ENCODE measurements around the gene EOLA2. TPM values are rescaled to one million over a fixed set of nuclear protein-coding genes. Genes with fewer than 3 reads are reported as not detected.

The EOLA2 gene
- total RNA-seq, 1 experiment from 2014 or later, result 27.8 TPM

GRCh38 chrX:149916745-149917392, 21.4 kb downstream of the EOLA2 start:
- TF ChIP-seq EZH2 (IDR thresholded peaks at IDR 0.05; ENCODE audit: borderline replicate concordance, low read depth, low read length, poor library complexity, severe bottlenecking), result no peak
- no peak for TF ChIP-seq CTCF (conservative IDR thresholded peaks at IDR 0.05; ENCODE audit: low read depth, low read length)
- intact Hi-C loops (cut with micrococcal nuclease; ENCODE audit: unreplicated experiment), result no loop called here
- no peak for DNase-seq (ENCODE audit: low spot score)
- no peaks in the 10 kb centered on the region for H3K27me3 ChIP-seq (replicated peaks; ENCODE audit: insufficient read depth, low read depth, low read length, poor library complexity)
- no TSS peak for BruUV-seq (replicated peaks)
- no peaks in the 10 kb centered on the region for H3K36me3 ChIP-seq (ENCODE audit: insufficient read depth, low read length, poor library complexity, severe bottlenecking)
- H3K4me3 ChIP-seq (ENCODE audit: low read depth, low read length, poor library complexity, severe bottlenecking), result no peak overlapping the region
- no peaks in the 10 kb centered on the region for H3K4me1 ChIP-seq (ENCODE audit: insufficient read depth, low read length, poor library complexity, severe bottlenecking)
- POLR2A ChIA-PET (ENCODE audit: low non-redundant PET), result no interaction called here
- no peak overlapping the region for H3K27ac ChIP-seq (ENCODE audit: low read depth, low read length, poor library complexity, severe bottlenecking)
- H3K9me3 ChIP-seq (ENCODE audit: low read depth, low read length, poor library complexity, severe bottlenecking), result no peaks in the 10 kb centered on the region
- CTCF ChIA-PET, result no interaction called here

GRCh38 chrX:149910178-149910695, 28.1 kb downstream of the EOLA2 start:
- POLR2A ChIA-PET (ENCODE audit: low non-redundant PET), result no interaction called here
- intact Hi-C loops (cut with micrococcal nuclease; ENCODE audit: unreplicated experiment), result no loop called here
- H3K27me3 ChIP-seq (replicated peaks; ENCODE audit: insufficient read depth, low read depth, low read length, poor library complexity), result no peaks in the 10 kb centered on the region
- H3K36me3 ChIP-seq (ENCODE audit: insufficient read depth, low read length, poor library complexity, severe bottlenecking), result no peaks in the 10 kb centered on the region
- CTCF ChIA-PET, result no interaction called here
- peak; percentile 7 for DNase-seq (ENCODE audit: low spot score)
- no TSS peak for BruUV-seq (replicated peaks)
- H3K27ac ChIP-seq (ENCODE audit: low read depth, low read length, poor library complexity, severe bottlenecking), result no peak overlapping the region
- H3K4me1 ChIP-seq (ENCODE audit: insufficient read depth, low read length, poor library complexity, severe bottlenecking), result no peaks in the 10 kb centered on the region
- no peaks in the 10 kb centered on the region for H3K9me3 ChIP-seq (ENCODE audit: low read depth, low read length, poor library complexity, severe bottlenecking)
- H3K4me3 ChIP-seq (ENCODE audit: low read depth, low read length, poor library complexity, severe bottlenecking), result no peak overlapping the region
- TF ChIP-seq EZH2 (IDR thresholded peaks at IDR 0.05; ENCODE audit: borderline replicate concordance, low read depth, low read length, poor library complexity, severe bottlenecking), result no peak
- no peak for TF ChIP-seq CTCF (conservative IDR thresholded peaks at IDR 0.05; ENCODE audit: low read depth, low read length)

- Histone ChIP-seq H3K9me3 (ENCODE audit: low read depth, low read length, poor library complexity, severe bottlenecking) (no peaks in the 10 kb centered on the region), H3K27ac (ENCODE audit: low read depth, low read length, poor library complexity, severe bottlenecking) (no peak overlapping the region), H3K36me3 (ENCODE audit: insufficient read depth, low read length, poor library complexity, severe bottlenecking) (no peaks in the 10 kb centered on the region), H3K4me3 (ENCODE audit: low read depth, low read length, poor library complexity, severe bottlenecking) (no peak overlapping the region), H3K4me1 (ENCODE audit: insufficient read depth, low read length, poor library complexity, severe bottlenecking) (no peaks in the 10 kb centered on the region), H3K27me3 (replicated peaks; ENCODE audit: insufficient read depth, low read depth, low read length, poor library complexity) (no peaks in the 10 kb centered on the region)
- ChIA-PET CTCF (no interaction called here), POLR2A (ENCODE audit: low non-redundant PET) (no interaction called here)
- no peak for DNase-seq (ENCODE audit: low spot score)
- no peak for TF ChIP-seq EZH2 (IDR thresholded peaks at IDR 0.05; ENCODE audit: borderline replicate concordance, low read depth, low read length, poor library complexity, severe bottlenecking)
- no peak for TF ChIP-seq CTCF (conservative IDR thresholded peaks at IDR 0.05; ENCODE audit: low read depth, low read length)
- BruUV-seq (replicated peaks), result no TSS peak
- intact Hi-C loops (cut with micrococcal nuclease; ENCODE audit: unreplicated experiment), result no loop called here
These were observed 28.7 kb downstream of the EOLA2 start for GRCh38 chrX:149909324-149910177.

All from A673 (cell line).